Stomach (tissue), 9 donors: ENCODE measurements around the gene DENND1C. TPM values are rescaled to one million over a fixed set of nuclear protein-coding genes. Genes with fewer than 3 reads are reported as not detected.
A peak's percentile ranks its signal among the peaks of the same experiment; 100 is the strongest.
"Not testable (repeated sequence)": the region's sequence is repeated elsewhere in the genome, so short reads cannot be mapped to it uniquely, and the experiment has no call there.

Source experiments
- DNase-seq, 2 donors: peaks; one replicate each; pipeline versions ENCODE4 v3.0.0 to v3.0.0-alpha.2; 2013 to 2019
- H3K27ac ChIP-seq, 5 donors: fragments of 200-600 bp in 4 of 5; sonication (generic) in 4 of 5; one replicate each; pipeline ENCODE4 v1.5.1; 2013 to 2019; ENCODE audit warnings: mild to moderate bottlenecking in 1 of 5, moderate library complexity in 1 of 5
- H3K27me3 ChIP-seq, 3 donors: fragments of 200-600 bp; sonication (generic); one replicate each; pipeline ENCODE4 v1.5.1; 2017 to 2019; ENCODE audit warnings: mixed run types in 1 of 3
- H3K36me3 ChIP-seq, 4 donors: fragments of 200-600 bp; sonication (generic); 1 replicate in 3 of 4; 2 replicates in 1 of 4; pipeline ENCODE4 v1.5.1; 2016 to 2019
- H3K4me1 ChIP-seq, 4 donors: fragments of 200-600 bp; sonication (generic); one replicate each; pipeline ENCODE4 v1.5.1; 2016 to 2019
- H3K4me3 ChIP-seq, 4 donors: fragments of 200-600 bp; sonication (generic) in 3 of 4; one replicate each; pipeline ENCODE4 v1.5.1; 2016 to 2019; ENCODE audit warnings: mild to moderate bottlenecking in 1 of 4
- H3K9me3 ChIP-seq, 4 donors: fragments of 200-600 bp; sonication (generic); one replicate each; pipeline ENCODE4 v1.5.1; 2016 to 2019
- CTCF ChIP-seq, 7 experiments: fragments of 450-650 bp in 4 of 7; fragments of 200-600 bp in 3 of 7; sonication (generic) in 3 of 7; IDR thresholded peaks; one replicate each; pipeline ENCODE4 v1.5.1; 2016 to 2019; ENCODE audit warnings: antibody characterized with exemption in 7 of 7, control low read depth in 2 of 7, mild to moderate bottlenecking in 1 of 7
- EP300 ChIP-seq: sonication (generic); formaldehyde crosslinking; IDR thresholded peaks from one replicate; pipeline ENCODE4 v1.6.1; 2017; ENCODE audit warnings: antibody characterized with exemption
- POLR2A ChIP-seq, 4 donors: fragments of 450-650 bp; IDR thresholded peaks; one replicate each; pipeline ENCODE4 v1.6.1; 2016; ENCODE audit warnings: antibody characterized with exemption in 4 of 4, control low read depth in 2 of 4, mild to moderate bottlenecking in 1 of 4, moderate library complexity in 1 of 4
- POLR2AphosphoS5 ChIP-seq, 3 donors: sonication (generic); formaldehyde crosslinking; IDR thresholded peaks; one replicate each; pipeline ENCODE4 v1.6.1; 2016; ENCODE audit warnings: antibody characterized with exemption in 3 of 3
- WGBS, 5 donors: extraction: QIAGEN DNeasy Blood & Tissue Kit in 3 of 5; methylation state at CpG; one replicate each; pipeline versions ENCODE4 v1.1.5 to v1.1.7; 2013 to 2018; 5-methylcytosine and 5-hydroxymethylcytosine counted together
- intact Hi-C: fragments of 100-400 bp; cut with DNase I; formaldehyde crosslinking; loops from one replicate; pipeline ENCODE4 v1.15.1; 2023; ENCODE audit warnings: low total_unique reads
- polyA plus RNA-seq, 3 donors: library from polyadenylated mRNA; stranded (reverse); fragments of 200-250 nt; gene quantifications; one replicate each; pipeline ENCODE4 v1.2.3, GENCODE V29; 2013
- total RNA-seq, 5 donors: library from RNA; depleted of rRNA; stranded (reverse); fragments of >200 nt; gene quantifications; one replicate each; pipeline versions ENCODE4 v1.1.0 to v1.2.3, GENCODE V29; 2014 to 2016
- donor health status: healthy with polysubstance abuse.
- donor health status: Bipolar disorder and iron deficiency.
- donor health status: healthy.

The DENND1C gene
- total and polyA plus RNA-seq, 8 donors, result 0.45 to 15.2 (median 2.7) TPM

GRCh38 chr19:6509118-6509971 is 27.8 kb upstream of the DENND1C start:
- no peaks in the 10 kb centered on the region for H3K9me3 ChIP-seq
- DNase-seq, result peak; percentile 41 to 63
- H3K27me3 ChIP-seq, result peaks cover 0 to 4% (median 0%) of the 10 kb centered on the region in 3 donors
- 45 to 60% (median 53%) methylated on average over 20 of the region's 20 CpGs for WGBS, 5 donors
- intact Hi-C loops, result no loop called here
- no peaks in the 10 kb centered on the region for H3K36me3 ChIP-seq
- TF ChIP-seq EP300, result no peak
- TF ChIP-seq CTCF (IDR thresholded peaks at IDR 0.05), result no peak
- no peak for TF ChIP-seq POLR2AphosphoS5 (IDR thresholded peaks at IDR 0.05)
- TF ChIP-seq POLR2A (IDR thresholded peaks at IDR 0.05), result no peak
- H3K27ac ChIP-seq, result peak overlapping the region in 1 of 5 donors; percentile 22
- H3K4me3 ChIP-seq, result no peak overlapping the region
- peaks cover 0 to 9% (median 0%) of the 10 kb centered on the region in 4 donors for H3K4me1 ChIP-seq

GRCh38 chr19:6508028-6508771 is 26.6 kb upstream of the DENND1C start:
- H3K36me3 ChIP-seq, H3K4me1 ChIP-seq, H3K27ac ChIP-seq, DNase-seq, H3K4me3 ChIP-seq, intact Hi-C loops, H3K9me3 ChIP-seq: not testable (repeated sequence)
- H3K27me3 ChIP-seq, result peaks cover 0 to 15% (median 3%) of the 10 kb centered on the region in 3 donors
- 84 to 89% (median 87%) methylated on average over 9 of the region's 9 CpGs for WGBS, 5 donors

GRCh38 chr19:6503407-6504201 is 22.0 kb upstream of the DENND1C start:
- no peak for DNase-seq
- Histone ChIP-seq H3K4me3 (no peak overlapping the region), H3K27me3 (peaks cover 17 to 55% (median 27%) of the 10 kb centered on the region in 3 donors), H3K27ac (no peak overlapping the region), H3K9me3 (no peaks in the 10 kb centered on the region), H3K36me3 (no peaks in the 10 kb centered on the region), H3K4me1 (peaks cover 9 to 13% (median 13%) of the 10 kb centered on the region in 4 donors)
- intact Hi-C loops, result no loop called here
- TF ChIP-seq EP300 (no peak), CTCF (IDR thresholded peaks at IDR 0.05) (no peak), POLR2AphosphoS5 (IDR thresholded peaks at IDR 0.05) (no peak), POLR2A (IDR thresholded peaks at IDR 0.05) (no peak)
- 74 to 84% (median 75%) methylated on average over 6 to 9 of the region's 9 CpGs for WGBS, 5 donors

- WGBS, 5 donors, result 1 to 4% (median 2%) methylated on average over 20 to 71 of the region's 71 CpGs
- peaks cover 17 to 59% (median 27%) of the 10 kb centered on the region in 3 donors for H3K27me3 ChIP-seq
- peaks cover 9 to 13% (median 13%) of the 10 kb centered on the region in 4 donors for H3K4me1 ChIP-seq
- H3K36me3 ChIP-seq, result no peaks in the 10 kb centered on the region
- no peak within 1 kb of the TSS for H3K27ac ChIP-seq
- TF ChIP-seq CTCF (IDR thresholded peaks at IDR 0.05) (no peak), POLR2AphosphoS5 (IDR thresholded peaks at IDR 0.05) (no peak), POLR2A (IDR thresholded peaks at IDR 0.05) (no peak), EP300 (no peak)
- H3K4me3 ChIP-seq, result peak within 1 kb of the TSS; percentile 42 to 54 (median 46)
- intact Hi-C loops, result no loop called here
- DNase-seq, result peak in 1 of 2 donors; percentile 60
- no peaks in the 10 kb centered on the region for H3K9me3 ChIP-seq
These were observed 20.4 kb upstream of the DENND1C start, which contains the start of gene TUBB4A for GRCh38 chr19:6501740-6502648. TSS of gene TUBB4A (minus strand) at chr19:6502309. CDS start at chr19:6502212, 97 bp downstream.
